Gastrocnemius medialis (tissue), 4 donors: ENCODE measurements around the gene STK4.

ENCODE experiments used
- POLR2A ChIP-seq, 2 donors: fragments of 450-650 bp; IDR thresholded peaks; one replicate each; pipeline ENCODE4 v1.6.1; 2017; ENCODE audit warnings: antibody characterized with exemption in 2 of 2, mild to moderate bottlenecking in 2 of 2, moderate library complexity in 2 of 2
- TF ChIP-seq, protein P1 (sequence below), 5 experiments: fragments of 450-650 bp in 3 of 5; fragments of 200-600 bp in 2 of 5; sonication (generic) in 2 of 5; IDR thresholded peaks in 4 of 5; conservative IDR thresholded peaks in 1 of 5; 1 replicate in 4 of 5; 2 replicates in 1 of 5; pipeline ENCODE4 v1.5.1; 2016 to 2019; ENCODE audit warnings: antibody characterized with exemption in 5 of 5, mild to moderate bottlenecking in 3 of 5, moderate library complexity in 3 of 5

DNA sequence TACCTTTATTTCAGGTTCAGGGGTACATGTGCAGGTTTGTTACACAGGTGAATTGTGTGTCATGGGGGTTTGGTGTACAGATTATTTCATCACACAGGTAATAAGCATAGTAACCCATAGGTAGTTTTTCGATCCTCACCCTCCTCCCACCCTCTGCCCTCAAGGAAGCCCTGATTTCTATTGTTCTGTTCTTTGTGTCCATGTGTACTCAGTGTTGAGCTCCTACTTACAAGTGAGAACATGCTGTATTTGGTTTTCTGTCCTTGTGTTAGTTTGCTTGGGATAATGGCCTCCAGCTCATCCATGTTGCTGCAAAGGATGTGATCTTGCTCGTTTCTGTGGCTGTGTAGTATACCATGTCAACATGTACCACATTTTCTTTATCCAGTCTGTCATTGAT lies 66.0 kb downstream of the STK4 start:
- TF ChIP-seq, protein P1, sequence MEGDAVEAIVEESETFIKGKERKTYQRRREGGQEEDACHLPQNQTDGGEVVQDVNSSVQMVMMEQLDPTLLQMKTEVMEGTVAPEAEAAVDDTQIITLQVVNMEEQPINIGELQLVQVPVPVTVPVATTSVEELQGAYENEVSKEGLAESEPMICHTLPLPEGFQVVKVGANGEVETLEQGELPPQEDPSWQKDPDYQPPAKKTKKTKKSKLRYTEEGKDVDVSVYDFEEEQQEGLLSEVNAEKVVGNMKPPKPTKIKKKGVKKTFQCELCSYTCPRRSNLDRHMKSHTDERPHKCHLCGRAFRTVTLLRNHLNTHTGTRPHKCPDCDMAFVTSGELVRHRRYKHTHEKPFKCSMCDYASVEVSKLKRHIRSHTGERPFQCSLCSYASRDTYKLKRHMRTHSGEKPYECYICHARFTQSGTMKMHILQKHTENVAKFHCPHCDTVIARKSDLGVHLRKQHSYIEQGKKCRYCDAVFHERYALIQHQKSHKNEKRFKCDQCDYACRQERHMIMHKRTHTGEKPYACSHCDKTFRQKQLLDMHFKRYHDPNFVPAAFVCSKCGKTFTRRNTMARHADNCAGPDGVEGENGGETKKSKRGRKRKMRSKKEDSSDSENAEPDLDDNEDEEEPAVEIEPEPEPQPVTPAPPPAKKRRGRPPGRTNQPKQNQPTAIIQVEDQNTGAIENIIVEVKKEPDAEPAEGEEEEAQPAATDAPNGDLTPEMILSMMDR (IDR thresholded peaks at IDR 0.05 in 4 of 5, conservative IDR thresholded peaks at IDR 0.05 in 1 of 5): no peak
- no peak for TF ChIP-seq POLR2A (IDR thresholded peaks at IDR 0.05)
